Measurements from ENCODE around the gene MRPS12. TPM values are rescaled to one million over a fixed set of nuclear protein-coding genes. Genes with fewer than 3 reads are reported as not detected.

The MRPS12 gene
- total RNA-seq, 1 experiment from 2014 or later: 84.8 TPM

- TF ChIP-seq, protein P1, sequence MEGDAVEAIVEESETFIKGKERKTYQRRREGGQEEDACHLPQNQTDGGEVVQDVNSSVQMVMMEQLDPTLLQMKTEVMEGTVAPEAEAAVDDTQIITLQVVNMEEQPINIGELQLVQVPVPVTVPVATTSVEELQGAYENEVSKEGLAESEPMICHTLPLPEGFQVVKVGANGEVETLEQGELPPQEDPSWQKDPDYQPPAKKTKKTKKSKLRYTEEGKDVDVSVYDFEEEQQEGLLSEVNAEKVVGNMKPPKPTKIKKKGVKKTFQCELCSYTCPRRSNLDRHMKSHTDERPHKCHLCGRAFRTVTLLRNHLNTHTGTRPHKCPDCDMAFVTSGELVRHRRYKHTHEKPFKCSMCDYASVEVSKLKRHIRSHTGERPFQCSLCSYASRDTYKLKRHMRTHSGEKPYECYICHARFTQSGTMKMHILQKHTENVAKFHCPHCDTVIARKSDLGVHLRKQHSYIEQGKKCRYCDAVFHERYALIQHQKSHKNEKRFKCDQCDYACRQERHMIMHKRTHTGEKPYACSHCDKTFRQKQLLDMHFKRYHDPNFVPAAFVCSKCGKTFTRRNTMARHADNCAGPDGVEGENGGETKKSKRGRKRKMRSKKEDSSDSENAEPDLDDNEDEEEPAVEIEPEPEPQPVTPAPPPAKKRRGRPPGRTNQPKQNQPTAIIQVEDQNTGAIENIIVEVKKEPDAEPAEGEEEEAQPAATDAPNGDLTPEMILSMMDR (conservative IDR thresholded peaks at IDR 0.05): no peak
- TF ChIP-seq EZH2 (IDR thresholded peaks at IDR 0.05; ENCODE audit: low read depth): no peak
- Histone ChIP-seq H3K4me3 (no peak overlapping the region), H3K4me2 (no peak overlapping the region), H3K9me2 (ENCODE audit: insufficient read depth) (no peaks in the 10 kb centered on the region), H3K27me3 (ENCODE audit: insufficient read depth, low read depth) (no peaks in the 10 kb centered on the region), H4K20me1 (ENCODE audit: insufficient read depth) (no peaks in the 10 kb centered on the region), H3F3A (ENCODE audit: insufficient read depth, low read depth) (peaks cover 8% of the 10 kb centered on the region), H2AFZ (no peak overlapping the region), H3K27ac (no peak overlapping the region), H3K36me3 (ENCODE audit: low read depth) (no peaks in the 10 kb centered on the region), H3K4me1 (replicated peaks; ENCODE audit: insufficient read depth) (no peaks in the 10 kb centered on the region), H3K79me2 (ENCODE audit: low read depth) (no peaks in the 10 kb centered on the region), H3K9me3 (ENCODE audit: insufficient read depth, low read depth) (no peaks in the 10 kb centered on the region)
- CTCF ChIA-PET: no interaction called here
- no peak for DNase-seq
- BruUV-seq (replicated peaks): no TSS peak
- intact Hi-C loops (cut with micrococcal nuclease; ENCODE audit: unreplicated experiment): no loop called here
- POLR2A ChIA-PET (ENCODE audit: unreplicated experiment): no interaction called here
Observed at GRCh38 chr19:38888876-38889275, 41.9 kb upstream of the MRPS12 start.

DNA sequence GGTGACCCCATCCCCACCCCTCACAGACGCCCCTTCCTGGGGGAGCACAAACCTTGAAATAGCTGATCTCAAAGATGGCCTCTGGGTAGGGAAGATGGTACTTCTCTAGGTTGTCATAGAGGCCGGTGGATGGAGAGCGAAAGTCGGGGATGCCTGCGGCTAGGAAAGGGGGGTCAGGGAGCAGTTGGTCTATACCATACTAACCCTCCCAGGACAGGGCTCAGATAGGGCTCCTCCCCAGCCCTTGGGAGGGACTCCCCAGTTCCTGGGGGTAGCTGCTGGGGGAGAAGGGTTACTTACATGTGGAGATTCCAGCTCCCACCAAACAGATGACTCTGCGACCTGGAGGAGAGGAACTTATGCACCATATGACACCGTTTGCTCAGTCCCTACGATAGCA, 40.9 kb upstream of the MRPS12 start:
- no peak for DNase-seq
- no peak for TF ChIP-seq EZH2 (IDR thresholded peaks at IDR 0.05; ENCODE audit: low read depth)
- TF ChIP-seq, protein P1 (conservative IDR thresholded peaks at IDR 0.05): no peak
- Histone ChIP-seq H3K4me1 (replicated peaks; ENCODE audit: insufficient read depth) (no peaks in the 10 kb centered on the region), H3K36me3 (ENCODE audit: low read depth) (no peaks in the 10 kb centered on the region), H3F3A (ENCODE audit: insufficient read depth, low read depth) (peaks cover 8% of the 10 kb centered on the region), H3K9me2 (ENCODE audit: insufficient read depth) (no peaks in the 10 kb centered on the region), H3K9me3 (ENCODE audit: insufficient read depth, low read depth) (no peaks in the 10 kb centered on the region), H3K79me2 (ENCODE audit: low read depth) (no peaks in the 10 kb centered on the region), H3K27ac (no peak overlapping the region), H3K4me2 (no peak overlapping the region), H3K4me3 (no peak overlapping the region), H4K20me1 (ENCODE audit: insufficient read depth) (no peaks in the 10 kb centered on the region), H2AFZ (no peak overlapping the region), H3K27me3 (ENCODE audit: insufficient read depth, low read depth) (no peaks in the 10 kb centered on the region)
- ChIA-PET POLR2A (ENCODE audit: unreplicated experiment) (interaction anchor here (0.5 kb wide), 1 partner anchor 155 kb away, joined by 3 read pairs; no protein-coding TSS in a partner anchor), CTCF (no interaction called here)
- BruUV-seq (replicated peaks): no TSS peak
- intact Hi-C loops (cut with micrococcal nuclease; ENCODE audit: unreplicated experiment): no loop called here

DNA sequence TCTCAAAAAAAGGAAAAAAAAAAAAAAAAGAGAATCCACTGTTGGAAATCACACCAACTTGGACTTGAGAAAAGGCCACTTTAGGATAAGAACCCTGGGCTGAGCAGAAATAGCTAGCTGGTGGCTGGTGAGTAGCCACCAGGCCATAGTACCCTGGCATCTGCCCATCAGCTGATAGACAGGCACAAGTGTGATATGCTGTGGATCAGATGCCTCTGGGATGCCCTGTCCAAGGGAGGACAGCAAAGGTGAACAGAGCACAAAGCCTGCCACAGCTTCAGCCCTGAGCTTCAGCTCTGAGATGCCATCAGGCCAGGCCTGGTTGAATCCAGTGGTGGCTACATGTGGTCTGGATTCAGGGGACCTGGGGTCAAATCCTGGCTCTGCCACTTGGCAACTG, 40.1 kb upstream of the MRPS12 start:
- Histone ChIP-seq H3K9me2 (ENCODE audit: insufficient read depth) (no peaks in the 10 kb centered on the region), H3K4me1 (replicated peaks; ENCODE audit: insufficient read depth) (no peaks in the 10 kb centered on the region), H4K20me1 (ENCODE audit: insufficient read depth) (no peaks in the 10 kb centered on the region), H3K27ac (no peak overlapping the region), H2AFZ (no peak overlapping the region), H3K9me3 (ENCODE audit: insufficient read depth, low read depth) (no peaks in the 10 kb centered on the region), H3K4me2 (no peak overlapping the region), H3K79me2 (ENCODE audit: low read depth) (no peaks in the 10 kb centered on the region), H3K27me3 (ENCODE audit: insufficient read depth, low read depth) (no peaks in the 10 kb centered on the region), H3K4me3 (no peak overlapping the region), H3K36me3 (ENCODE audit: low read depth) (no peaks in the 10 kb centered on the region), H3F3A (ENCODE audit: insufficient read depth, low read depth) (peaks cover 8% of the 10 kb centered on the region)
- no TSS peak for BruUV-seq (replicated peaks)
- TF ChIP-seq EZH2 (IDR thresholded peaks at IDR 0.05; ENCODE audit: low read depth): no peak
- TF ChIP-seq, protein P1 (conservative IDR thresholded peaks at IDR 0.05): no peak
- ChIA-PET POLR2A (ENCODE audit: unreplicated experiment) (no interaction called here), CTCF (interaction anchor here (0.6 kb wide), 1 partner anchor 38 kb away, joined by 9 read pairs; no protein-coding TSS in a partner anchor)
- DNase-seq: no peak
- intact Hi-C loops (cut with micrococcal nuclease; ENCODE audit: unreplicated experiment): no loop called here

All from PC-9 (cell line).